ENCODE data around the gene CELSR1.
"Not testable (repeated sequence)": the region's sequence is repeated elsewhere in the genome, so short reads cannot be mapped to it uniquely, and the experiment has no call there.

CELSR1 gene

DNA sequence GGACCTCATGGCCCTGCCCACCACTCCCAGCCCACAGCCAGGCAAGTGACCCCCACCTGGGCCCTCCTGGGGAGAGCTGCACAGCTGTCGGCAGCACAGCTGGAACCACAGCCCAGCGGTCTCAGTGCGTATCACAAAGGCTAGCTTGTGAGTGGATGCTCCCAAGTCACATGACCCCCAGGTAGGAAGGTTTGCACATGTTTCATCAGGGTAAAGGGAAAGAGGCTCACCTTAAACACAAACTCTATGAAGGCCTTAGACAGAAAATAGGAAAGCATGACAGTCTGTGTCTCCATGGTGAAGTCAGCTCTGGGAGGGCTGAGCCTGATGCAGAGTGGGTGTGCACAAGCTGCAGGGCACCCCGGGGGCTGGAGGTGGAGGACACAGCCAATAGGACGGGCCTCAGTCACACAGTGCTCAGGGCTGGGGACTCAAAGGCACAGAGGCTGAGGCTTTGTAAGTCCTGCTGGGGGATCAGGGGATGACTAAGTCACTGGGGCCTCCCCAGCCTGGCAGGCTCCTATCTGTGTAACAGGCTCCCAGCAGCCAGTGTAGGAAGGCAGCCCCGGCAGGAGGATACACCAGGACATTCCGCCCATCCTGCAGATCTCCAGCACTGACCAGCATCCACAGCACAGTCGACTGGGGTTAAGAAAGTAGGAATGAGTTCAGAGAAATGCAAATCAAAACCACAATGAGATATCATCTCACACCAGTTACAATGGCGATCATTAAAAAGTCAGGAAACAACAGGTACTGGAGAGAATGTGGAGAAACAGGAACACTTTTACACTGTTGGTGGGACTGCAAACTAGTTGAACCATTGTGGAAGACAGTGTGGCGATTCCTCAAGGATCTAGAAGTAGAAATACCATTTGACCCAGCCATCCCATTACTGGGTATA, 22.0 kb downstream of the CELSR1 start:
- no peak for DNase-seq (ENCODE audit: low read depth in 1 of 2, low spot score in 1 of 2)

DNA sequence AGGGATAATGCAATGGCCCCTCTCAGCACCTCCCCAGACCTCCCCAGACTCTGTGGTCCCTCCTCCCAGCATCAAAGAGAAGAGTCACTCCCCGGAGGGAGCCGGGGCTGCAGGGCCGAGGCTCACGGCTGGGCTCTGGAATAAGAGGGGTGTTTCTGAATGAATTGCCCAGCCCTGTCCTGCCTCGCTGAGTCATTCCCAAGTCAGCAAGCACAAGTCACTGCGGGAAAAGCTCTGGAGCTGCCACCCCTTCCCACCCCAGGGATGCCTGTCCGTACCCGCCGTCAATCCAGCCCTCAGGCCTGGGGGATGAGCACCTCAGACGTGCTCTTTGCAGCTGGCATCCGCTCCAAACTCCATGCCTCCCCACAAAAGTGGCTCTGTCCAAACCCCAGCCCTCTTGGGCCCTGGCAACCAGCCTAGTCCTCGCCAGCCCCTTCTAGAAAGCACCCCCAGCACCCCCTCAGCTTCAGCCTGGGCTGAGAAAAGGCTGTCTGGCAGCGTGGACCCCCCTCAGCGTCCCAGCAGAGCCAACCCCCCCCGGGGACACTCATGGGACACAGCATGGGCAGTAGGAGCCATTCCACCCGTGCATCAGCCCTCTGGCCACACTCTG, 22.7 kb downstream of the CELSR1 start:
- DNase-seq (ENCODE audit: low read depth in 1 of 2, low spot score in 1 of 2) = no peak

DNA sequence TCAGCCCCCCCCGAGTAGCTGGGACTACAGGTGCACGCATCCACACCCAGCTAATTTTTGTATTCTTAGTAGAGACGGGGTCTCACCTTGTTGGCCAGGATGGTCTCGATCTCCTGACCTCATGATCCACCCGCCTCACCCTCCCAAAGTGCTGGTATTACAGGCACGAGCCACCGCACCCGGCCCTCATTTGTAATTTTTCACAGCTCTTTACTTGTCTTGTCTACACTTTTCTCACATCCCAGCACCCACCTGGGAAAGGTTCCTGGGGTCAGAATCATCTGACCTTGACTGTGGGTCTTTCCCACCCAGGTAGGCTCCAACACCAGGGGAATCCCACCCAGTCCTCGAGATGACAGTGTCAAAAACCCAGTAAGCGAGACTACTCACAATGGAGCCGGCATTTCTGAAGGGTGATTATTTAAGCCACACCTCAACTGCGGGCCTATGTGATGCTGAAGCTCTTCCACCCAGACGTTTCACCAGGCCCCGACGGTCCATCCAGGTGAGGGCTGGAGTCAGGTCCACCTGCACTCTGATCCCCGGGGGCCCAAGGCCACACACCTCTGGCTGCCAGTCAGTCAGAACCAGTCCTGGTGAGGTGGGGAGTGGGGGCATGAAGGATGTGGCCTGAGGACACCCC, 23.4 kb downstream of the CELSR1 start:
- DNase-seq (ENCODE audit: low read depth in 1 of 2, low spot score in 1 of 2) = no peak

DNA sequence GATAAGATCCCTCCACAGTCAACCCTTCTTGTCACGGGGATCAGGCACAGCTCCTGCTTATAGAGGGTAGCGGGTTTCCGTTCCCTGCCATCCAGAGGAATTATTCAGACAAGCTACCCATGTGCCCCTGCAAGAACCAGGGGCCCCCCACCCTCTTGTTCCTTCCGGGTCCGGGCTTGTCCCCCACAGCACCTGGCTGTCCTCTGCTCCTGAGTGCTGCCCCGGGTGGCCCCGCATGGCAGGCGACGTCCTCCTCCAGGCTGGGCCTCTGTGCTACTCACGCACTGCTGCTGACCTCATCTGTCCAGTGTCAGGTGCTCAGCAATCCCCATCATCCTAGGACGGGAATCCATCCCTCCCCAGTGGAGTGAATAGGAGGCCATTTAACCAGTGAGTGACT, 24.7 kb downstream of the CELSR1 start:
- DNase-seq (ENCODE audit: low read depth in 1 of 2, low spot score in 1 of 2) = no peak

DNA sequence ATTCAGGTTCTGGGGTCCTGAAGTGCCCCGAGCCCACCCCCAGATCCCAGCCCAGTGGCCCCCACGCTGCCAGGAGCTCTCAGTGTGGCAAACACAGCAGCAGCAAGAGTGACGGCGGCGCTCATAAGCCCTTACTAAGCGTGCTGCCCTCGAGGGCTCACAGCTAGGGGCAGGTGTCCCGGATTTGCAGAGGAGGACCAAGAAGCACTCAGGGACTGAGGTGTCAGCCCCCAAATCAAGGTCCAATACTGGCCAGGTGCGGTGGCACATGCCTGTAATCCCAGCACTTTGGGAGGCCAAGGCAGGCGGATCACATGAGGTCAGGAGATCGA, 25.4 kb downstream of the CELSR1 start:
- no peak for DNase-seq (ENCODE audit: low read depth in 1 of 2, low spot score in 1 of 2)

DNA sequence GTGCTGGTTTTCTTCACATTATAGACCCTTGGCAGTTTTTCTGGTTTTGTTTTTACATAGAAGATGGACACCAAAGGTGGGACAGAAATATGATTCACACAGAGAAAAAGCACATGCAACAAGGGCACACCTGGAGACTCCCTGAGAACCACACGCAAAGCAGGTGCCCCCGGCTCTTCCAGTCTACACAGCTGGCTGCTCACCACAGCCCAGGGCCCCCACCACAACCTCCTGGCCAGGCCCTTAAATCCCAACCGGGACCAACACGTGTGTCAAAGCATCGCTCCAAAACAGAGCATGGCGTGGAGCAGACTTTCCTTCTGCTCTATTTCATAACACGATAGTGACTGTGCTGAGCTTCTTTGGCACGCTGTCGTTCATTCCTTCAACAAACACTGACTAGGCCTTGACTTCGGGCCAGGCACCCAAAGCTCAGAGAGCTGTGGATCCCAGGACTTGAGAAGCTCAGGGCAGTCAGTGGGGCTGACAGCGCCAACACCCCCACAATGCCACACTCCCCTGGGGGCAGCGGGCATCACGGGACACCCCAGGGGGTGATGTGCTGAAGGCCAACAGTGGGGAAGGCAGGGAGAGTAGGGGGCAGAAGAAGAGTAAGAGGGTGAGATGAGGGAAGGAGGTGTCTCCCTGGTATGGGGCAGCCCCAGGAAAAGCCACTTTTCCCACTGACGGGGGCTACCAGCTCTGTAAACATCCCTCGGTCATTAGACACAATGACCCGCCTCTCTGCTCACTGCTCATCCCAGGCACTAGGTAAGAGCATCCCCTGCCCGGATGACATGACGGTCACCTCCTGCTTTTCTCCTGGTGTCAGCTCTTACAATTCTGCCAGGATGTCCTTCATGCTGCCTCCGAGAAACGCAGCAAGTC, 26.0 kb downstream of the CELSR1 start:
- DNase-seq (ENCODE audit: low read depth in 1 of 2, low spot score in 1 of 2) = no peak

DNA sequence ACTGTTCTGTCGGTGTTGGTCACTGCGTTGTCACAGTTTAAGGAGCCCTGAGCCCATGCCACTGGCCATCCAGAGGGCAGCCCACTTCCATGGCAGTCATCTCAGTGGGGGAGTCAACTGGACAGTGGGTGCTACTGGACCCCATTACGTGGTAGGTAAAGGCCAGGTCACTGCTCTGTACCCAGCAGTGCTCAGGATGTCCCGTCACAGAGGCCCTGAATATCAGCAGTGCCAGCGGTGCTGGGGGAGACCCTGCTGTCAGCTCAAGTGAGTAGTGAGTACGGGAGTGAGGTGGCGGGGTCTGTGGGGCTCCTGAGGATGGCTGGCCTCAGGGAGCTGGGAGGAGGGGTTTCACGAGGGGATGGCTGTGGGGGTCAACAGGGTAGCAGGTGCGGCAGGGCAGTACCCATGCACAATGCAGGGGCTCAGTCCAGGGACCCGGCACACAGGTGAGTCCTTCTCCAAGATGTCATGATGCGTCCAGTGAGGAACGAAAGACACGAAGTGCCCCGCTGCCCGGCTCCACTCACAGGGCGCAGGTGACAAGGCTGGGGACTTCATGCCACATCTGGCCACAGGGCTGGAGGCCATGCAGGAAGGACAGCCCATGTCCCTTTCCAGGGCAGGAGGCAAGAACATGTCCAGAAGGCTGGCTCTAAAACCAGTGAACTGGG, 27.9 kb downstream of the CELSR1 start:
- no peak for DNase-seq (ENCODE audit: low read depth in 1 of 2, low spot score in 1 of 2)

DNA sequence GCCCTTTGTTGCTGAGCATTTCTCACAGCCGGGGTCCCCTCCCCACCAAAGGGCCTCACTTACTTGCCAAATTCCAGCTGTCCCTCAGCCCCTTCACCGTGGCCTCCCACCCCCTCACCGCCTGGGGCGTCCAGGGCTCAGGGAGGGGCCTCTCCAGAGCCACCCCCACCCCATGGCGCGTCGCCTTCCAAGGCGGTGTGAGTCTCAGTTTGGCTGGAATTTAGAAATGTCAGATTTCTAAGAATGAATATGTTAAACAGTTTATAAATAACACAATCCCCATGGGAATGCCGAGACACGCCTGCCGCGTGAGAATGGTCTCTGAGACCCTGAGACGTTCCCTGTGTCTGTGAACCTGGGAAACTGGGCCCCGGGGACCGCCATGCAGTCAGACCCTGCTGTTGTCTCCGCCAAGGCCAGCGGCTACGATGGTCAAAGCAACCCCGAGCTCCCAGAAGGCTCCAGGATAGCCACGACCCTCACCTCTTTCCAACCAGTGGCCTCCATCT, 28.9 kb downstream of the CELSR1 start:
- DNase-seq (ENCODE audit: low read depth in 1 of 2, low spot score in 1 of 2) = no peak

DNA sequence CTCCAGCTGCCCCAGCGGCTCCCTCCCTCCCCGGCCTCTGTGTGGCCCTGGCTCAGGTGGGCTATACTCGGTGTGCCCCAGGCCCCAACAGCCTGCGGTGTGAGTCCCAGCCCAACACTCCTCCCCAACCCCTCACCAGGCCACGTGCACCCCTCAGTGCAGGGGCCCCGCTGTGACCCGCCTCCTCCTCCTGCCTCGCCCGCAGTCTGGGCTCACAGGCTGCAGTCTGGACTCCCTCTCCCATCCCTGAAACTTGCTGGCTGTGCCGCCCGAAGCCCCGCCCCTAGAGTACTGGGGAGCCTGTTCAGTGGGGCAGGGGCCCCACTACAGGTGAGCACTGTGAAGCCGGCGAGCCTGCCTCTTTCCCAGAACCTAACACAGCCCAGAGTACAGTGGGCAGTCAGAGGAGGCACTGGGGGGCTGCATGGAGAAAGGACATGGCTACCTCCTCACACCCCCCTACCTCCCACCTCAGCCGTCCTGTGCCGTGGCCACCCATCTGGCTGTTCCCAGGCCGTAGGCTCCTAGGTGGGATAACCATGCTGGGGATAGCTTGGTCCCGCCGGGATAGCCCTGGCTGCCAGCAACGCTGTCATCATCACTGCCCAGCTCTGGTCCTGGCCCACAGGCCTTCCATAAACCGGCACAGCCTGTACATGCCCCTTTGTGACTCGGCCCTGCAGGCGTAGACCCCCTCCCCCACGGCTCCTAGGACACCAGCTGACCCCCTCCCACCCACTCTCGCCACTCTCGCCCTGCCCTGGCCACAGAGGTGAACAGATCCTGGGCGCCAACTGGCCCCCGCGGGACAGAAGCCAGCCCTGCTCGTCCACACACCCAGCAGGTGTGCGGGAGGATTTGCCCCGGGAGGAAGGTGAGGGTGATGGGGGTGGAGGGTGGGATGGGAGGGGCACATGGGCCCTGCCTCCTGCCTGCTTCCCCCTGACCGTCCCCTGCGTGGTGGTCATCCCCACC, 29.7 kb downstream of the CELSR1 start:
- no peak for DNase-seq (ENCODE audit: low read depth in 1 of 2, low spot score in 1 of 2)

DNA sequence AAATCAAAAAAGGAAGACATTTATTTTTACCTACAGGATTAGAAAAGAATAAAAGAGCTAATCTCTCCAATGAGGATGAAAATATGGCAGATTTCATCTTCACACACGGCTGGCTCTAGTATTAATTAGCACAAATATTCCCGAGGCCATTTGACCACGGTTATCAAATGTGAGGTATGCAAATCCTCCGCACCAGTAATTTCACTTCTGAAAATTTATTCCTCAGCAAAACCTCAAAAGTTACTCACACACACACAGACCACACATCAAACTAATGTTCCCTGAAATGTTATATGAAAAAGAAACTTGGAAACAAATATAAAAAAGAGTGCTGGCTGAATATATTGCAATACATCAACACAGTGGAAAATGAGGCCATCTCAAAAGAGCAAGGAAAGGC, 32.8 kb downstream of the CELSR1 start:
- no peak for DNase-seq (ENCODE audit: low read depth in 1 of 2, low spot score in 1 of 2)

DNA sequence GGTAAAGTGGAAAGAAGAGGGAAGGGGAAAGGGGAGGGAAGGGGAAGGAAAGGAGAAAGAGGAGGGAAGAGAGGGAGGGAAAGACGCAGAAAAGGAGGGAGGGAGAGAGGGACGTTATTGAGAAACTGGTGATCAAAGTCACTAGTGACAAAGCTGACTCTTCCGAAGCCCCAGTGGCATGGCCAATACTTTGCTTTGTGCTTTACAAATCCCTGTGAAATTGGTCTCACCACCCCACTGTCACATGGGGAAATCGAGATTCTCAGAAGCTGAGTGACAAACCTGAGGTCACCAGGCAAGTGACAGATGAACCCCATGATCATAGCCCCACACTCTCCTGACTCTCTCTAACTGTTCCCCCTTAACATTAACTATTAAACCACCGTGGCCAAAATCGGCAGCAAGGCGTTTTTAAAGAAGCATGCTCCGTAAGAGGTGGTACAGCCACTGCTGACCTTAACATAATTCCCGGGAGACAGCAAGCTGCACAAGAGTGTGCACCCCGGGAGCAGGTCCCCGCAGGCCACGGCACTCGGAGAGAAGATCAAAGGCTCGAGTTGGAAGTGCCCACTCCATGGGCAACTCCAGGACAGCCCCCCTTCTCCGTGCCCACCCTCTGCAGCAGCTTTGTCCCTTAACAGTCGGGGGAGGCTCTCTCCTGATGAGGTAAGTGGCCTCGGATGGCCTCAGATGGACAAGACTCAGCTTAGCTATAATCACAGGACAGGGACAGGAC, 34.8 kb downstream of the CELSR1 start:
- DNase-seq (ENCODE audit: low read depth in 1 of 2, low spot score in 1 of 2) = no peak

DNA sequence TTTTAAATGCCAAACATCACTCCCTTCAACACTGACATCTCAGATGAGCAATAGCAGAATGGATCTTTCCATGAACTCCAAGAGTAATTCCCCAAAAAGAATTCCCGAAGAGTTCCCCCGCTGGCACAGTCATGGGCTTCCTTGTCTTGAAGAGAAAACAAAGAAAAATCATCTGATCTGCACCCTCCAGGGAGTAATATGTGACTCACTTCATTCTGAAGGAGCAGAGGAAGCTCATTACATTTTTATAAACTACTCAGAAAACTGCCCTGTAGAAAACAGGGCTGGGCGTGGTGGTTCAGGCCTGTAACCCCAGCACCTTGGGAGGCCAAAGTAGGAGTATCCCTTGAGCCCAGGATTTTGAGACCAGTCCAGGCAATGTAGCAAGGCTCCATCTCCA, 35.7 kb downstream of the CELSR1 start:
- DNase-seq (ENCODE audit: low read depth in 1 of 2, low spot score in 1 of 2) = no peak

DNA sequence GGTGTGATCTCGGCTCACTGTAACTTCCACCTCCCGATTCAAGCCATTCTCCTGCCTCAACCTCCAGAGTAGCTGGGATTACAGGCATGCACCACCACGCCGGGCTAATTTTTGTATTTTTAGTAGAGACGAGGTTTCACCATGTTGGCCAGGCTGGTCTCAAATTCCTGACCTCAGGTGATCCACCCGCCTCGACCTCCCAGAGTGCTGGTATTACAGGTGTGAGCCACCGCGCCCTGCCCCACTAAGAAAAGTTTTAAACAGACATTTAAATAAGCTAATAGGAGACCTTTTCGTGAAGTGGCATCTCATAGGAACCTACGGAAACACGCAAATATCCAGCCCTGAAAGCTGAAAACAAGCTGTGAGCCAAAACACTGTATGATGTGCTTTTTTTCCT, 36.2 kb downstream of the CELSR1 start:
- not testable (repeated sequence) for DNase-seq (ENCODE audit: low read depth in 1 of 2, low spot score in 1 of 2)

DNA sequence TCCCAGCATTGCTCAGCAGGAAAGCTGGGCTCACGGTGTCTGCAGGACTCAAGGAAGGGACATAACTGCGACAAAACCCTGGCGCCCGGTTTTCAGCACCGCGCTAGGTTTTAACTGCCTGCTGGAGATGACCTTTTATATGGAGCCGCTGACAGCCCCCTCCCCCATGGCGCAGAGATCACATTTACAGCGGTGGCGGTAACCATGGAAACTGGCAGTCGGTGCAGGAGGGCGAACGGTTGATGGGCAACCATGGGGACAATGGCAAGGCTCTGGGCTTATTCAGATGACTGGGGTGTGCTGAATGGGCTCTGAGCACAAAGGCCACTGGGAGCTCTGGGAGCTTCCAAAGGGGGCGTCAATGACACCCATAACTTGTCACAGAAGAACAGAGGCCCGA, 37.2 kb downstream of the CELSR1 start:
- no peak for DNase-seq (ENCODE audit: low read depth in 1 of 2, low spot score in 1 of 2)

DNA sequence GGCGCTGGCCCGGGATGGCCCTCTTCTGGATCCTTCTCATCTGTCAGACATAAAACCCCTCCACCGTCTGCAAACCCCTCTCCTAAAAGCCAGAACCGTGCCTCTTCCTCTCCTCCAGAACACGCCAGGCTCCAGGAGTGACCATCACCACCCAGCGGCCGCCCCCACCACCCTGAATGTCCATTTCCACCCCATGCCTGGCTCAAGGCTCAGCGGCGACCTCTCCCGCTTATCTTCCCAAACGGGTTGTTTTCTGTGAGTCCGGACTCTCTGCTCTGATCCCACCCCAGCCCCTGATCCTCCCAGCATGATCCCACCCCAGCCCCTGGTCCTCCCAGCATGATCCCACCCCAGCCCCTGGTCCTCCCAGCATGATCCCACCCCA, 37.6 kb downstream of the CELSR1 start:
- DNase-seq (ENCODE audit: low read depth in 1 of 2, low spot score in 1 of 2) = no peak

DNA sequence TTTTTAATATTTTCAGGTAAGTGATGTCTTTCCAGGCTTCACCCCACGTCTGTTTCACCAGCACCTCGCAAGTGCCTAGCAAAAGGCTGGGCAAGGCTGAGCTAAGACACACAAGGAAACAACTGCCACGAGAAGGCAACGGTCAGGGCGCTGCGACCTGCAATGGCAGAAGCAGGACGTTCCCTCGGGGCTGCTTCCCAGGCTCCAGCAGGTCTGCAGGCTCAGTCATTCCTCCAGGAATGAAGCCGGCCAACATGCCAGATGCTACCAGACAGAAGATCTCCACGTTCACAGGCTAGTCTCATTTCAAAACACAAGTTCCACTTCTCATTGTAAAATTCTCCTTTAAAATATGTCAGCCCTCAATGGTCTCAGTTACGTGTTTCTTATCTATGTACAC, 45.5 kb downstream of the CELSR1 start:
- DNase-seq (ENCODE audit: low read depth in 1 of 2, low spot score in 1 of 2) = no peak

DNA sequence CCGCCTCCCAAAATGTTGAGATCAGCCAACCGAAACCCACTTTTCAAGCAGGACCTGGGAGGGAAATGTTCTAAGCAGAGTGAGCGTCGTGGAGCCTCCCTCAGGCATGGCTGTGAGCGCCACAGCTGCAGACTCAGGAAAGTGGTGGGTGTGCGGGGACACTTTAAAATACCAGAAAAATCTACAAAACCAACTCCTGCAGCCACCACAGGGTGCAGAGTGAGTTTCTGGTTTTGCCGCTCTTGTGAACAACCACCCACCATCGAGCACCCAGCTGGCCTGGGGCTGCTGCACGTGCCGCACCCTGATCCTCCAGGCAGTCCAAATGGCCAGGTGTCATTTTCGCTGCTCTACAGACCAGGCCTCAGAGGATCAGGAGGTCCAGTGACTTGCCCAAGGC, 46.9 kb downstream of the CELSR1 start:
- DNase-seq (ENCODE audit: low read depth in 1 of 2, low spot score in 1 of 2) = no peak

DNA sequence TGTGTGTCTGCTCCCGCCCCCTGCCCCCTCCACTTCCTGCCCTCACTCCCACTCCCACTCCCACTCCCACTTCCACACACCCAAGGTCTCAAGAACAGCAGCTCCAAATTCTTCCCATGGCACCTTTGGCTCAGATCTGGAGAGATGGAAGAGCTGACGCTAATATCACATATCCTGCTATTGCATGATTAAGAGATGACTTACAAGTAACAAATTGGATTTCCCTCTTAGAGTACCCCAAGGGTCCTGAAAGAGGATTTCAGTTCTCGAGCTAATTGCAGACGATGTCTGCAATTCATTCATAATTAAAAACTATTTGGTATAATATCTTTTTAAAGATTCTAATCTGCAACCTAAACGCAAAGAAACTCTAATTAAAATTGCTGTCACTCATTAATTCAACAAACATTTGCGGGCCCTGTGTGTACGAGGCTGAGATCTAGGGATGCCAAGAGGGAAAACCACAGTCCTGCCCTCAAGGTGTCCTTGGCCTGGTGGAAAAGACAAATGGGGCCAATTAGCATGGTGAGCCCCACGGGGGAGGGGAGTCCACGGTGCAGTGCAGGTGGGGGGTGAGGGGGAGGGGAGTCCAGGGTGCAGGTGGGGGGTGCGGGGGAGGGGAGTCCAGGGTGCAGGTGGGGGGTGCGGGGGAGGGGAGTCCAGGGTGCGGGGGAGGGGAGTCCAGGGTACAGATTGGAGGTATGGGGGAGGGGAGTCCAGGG, 50.3 kb downstream of the CELSR1 start:
- DNase-seq (ENCODE audit: low read depth in 1 of 2, low spot score in 1 of 2) = no peak
